ENCODE data around the gene CXCL12.

The CXCL12 gene

GRCh38 chr10:44339218-44339617 is 45.7 kb downstream of the CXCL12 start:
- FAIRE-seq (no peak), DNase-seq (ENCODE audit: insufficient read length, low spot score) (no peak)

GRCh38 chr10:44337081-44337480 is 47.8 kb downstream of the CXCL12 start:
- FAIRE-seq (no peak), DNase-seq (ENCODE audit: insufficient read length, low spot score) (no peak)

- FAIRE-seq (no peak), DNase-seq (ENCODE audit: insufficient read length, low spot score) (no peak)
Observed at GRCh38 chr10:44335330-44336021, 49.4 kb downstream of the CXCL12 start.

GRCh38 chr10:44334621-44335184 is 50.2 kb downstream of the CXCL12 start:
- DNase-seq (ENCODE audit: insufficient read length, low spot score) (no peak), FAIRE-seq (no peak)

GRCh38 chr10:44334091-44334490 is 50.8 kb downstream of the CXCL12 start:
- no peak for FAIRE-seq
- no peak for DNase-seq (ENCODE audit: insufficient read length, low spot score)

- FAIRE-seq = no peak
- DNase-seq (ENCODE audit: insufficient read length, low spot score) = no peak
Observed at GRCh38 chr10:44333511-44333910, 51.4 kb downstream of the CXCL12 start.

GRCh38 chr10:44332465-44332864 is 52.4 kb downstream of the CXCL12 start:
- FAIRE-seq = no peak

GRCh38 chr10:44330431-44330830 is 54.5 kb downstream of the CXCL12 start:
- FAIRE-seq = no peak
- no peak for DNase-seq (ENCODE audit: insufficient read length, low spot score)

More at GRCh38 chr10:44332465-44332864, 52.4 kb downstream of the CXCL12 start:
- no peak for DNase-seq (ENCODE audit: insufficient read length, low spot score)

- FAIRE-seq (no peak), DNase-seq (ENCODE audit: insufficient read length, low spot score) (no peak)
Observed at GRCh38 chr10:44327461-44327860, 57.4 kb downstream of the CXCL12 start.

Data from GM19239 (cell line).